HEK293 (cell line): Measurements from ENCODE around the gene SLC9C1.

Source experiments
- CTCF ChIA-PET: fragments of 350-600 bp; formaldehyde crosslinking; extraction: SDS; loops from one replicate; lab custom pipeline; 2021; ENCODE audit warnings: antibody characterized with exemption; lab: Yijun Ruan, JAX
- POLR2A ChIA-PET: fragments of 300-600 bp; formaldehyde crosslinking; extraction: SDS; loops from one replicate; lab custom pipeline; 2020; ENCODE audit warnings: antibody characterized with exemption, inconsistent platforms; lab: Yijun Ruan, JAX
- H3K27ac ChIP-seq: fragments of 200-500 bp; sonication (Bioruptor generic); 2 replicates; pipeline ENCODE4 v1.5.1; 2014; ENCODE audit warnings: low read depth, low read length, control low read depth, inconsistent platforms; ENCODE audit errors: extremely low read depth
- H3K36me3 ChIP-seq, 2 experiments: fragments of 200-500 bp in 1 of 2; sonication (Bioruptor generic) in 1 of 2; 1 replicate in 1 of 2; 2 replicates in 1 of 2; pipeline ENCODE4 v1.5.1; 2014 to 2017; ENCODE audit warnings: inconsistent platforms in 2 of 2, low read length in 2 of 2; ENCODE audit not compliant: control insufficient read depth in 2 of 2, insufficient read depth in 1 of 2
- H3K4me1 ChIP-seq: fragments of 200-500 bp; sonication (Bioruptor generic); 2 replicates; pipeline ENCODE4 v1.5.1; 2014; ENCODE audit warnings: mild to moderate bottlenecking, low read length, inconsistent platforms; ENCODE audit not compliant: control insufficient read depth, insufficient read depth
- H3K4me3 ChIP-seq: 2 replicates; pipeline ENCODE4 v1.5.1; 2011; ENCODE audit warnings: low read depth, mild to moderate bottlenecking, control low read depth, low read length, moderate library complexity
- H3K9me3 ChIP-seq: fragments of 200-500 bp; sonication (Bioruptor generic); 2 replicates; pipeline ENCODE4 v1.5.1; 2014; ENCODE audit warnings: low read depth, low read length, inconsistent platforms; ENCODE audit not compliant: control insufficient read depth, insufficient read depth
- ELK4 ChIP-seq: IDR thresholded peaks from 2 replicates; pipeline ENCODE4 v1.6.1; 2011; ENCODE audit warnings: mild to moderate bottlenecking, low read depth, low read length, borderline replicate concordance
- KLF1 ChIP-seq: fragments of 450-650 bp; formaldehyde crosslinking; IDR thresholded peaks from 2 replicates; pipeline ENCODE4 v1.5.1; 2016; ENCODE audit warnings: missing biosample characterization, missing genetic modification characterization
- KLF10 ChIP-seq: fragments of 450-650 bp; IDR thresholded peaks from 2 replicates; pipeline ENCODE4 v1.5.1; 2018; ENCODE audit warnings: missing biosample characterization, mild to moderate bottlenecking, missing genetic modification characterization
- MZF1 ChIP-seq: fragments of 450-650 bp; formaldehyde crosslinking; IDR thresholded peaks from 2 replicates; pipeline ENCODE4 v1.5.1; 2017; ENCODE audit warnings: missing biosample characterization, missing genetic modification characterization, borderline replicate concordance
- PBX3 ChIP-seq: sonication (generic); formaldehyde crosslinking; IDR thresholded peaks from 2 replicates; pipeline ENCODE4 v1.8.1; 2022; ENCODE audit warnings: mild to moderate bottlenecking, moderate library complexity, missing genetic modification reagents
- ZFP41 ChIP-seq: fragments of 450-650 bp; formaldehyde crosslinking; IDR thresholded peaks from 2 replicates; pipeline ENCODE4 v1.5.1; 2016; ENCODE audit warnings: missing biosample characterization, missing genetic modification characterization, borderline replicate concordance
- ZNF114 ChIP-seq: fragments of 450-650 bp; formaldehyde crosslinking; IDR thresholded peaks from 2 replicates; pipeline ENCODE4 v1.5.0; 2017; ENCODE audit warnings: missing biosample characterization, missing genetic modification characterization
- ZNF221 ChIP-seq: fragments of 450-650 bp; formaldehyde crosslinking; IDR thresholded peaks from 2 replicates; pipeline ENCODE4 v1.5.1; 2017; ENCODE audit warnings: missing biosample characterization, missing genetic modification characterization, borderline replicate concordance
- ZNF248 ChIP-seq: fragments of 450-650 bp; formaldehyde crosslinking; IDR thresholded peaks from 2 replicates; pipeline ENCODE4 v1.5.1; 2017; ENCODE audit warnings: missing biosample characterization, missing genetic modification characterization
- ZNF350 ChIP-seq: fragments of 450-650 bp; formaldehyde crosslinking; IDR thresholded peaks from 2 replicates; pipeline ENCODE4 v1.5.0; 2017; ENCODE audit warnings: missing biosample characterization, mild to moderate bottlenecking, missing genetic modification characterization
- ZNF354C ChIP-seq: fragments of 450-650 bp; formaldehyde crosslinking; IDR thresholded peaks from 2 replicates; pipeline ENCODE4 v1.5.1; 2016; ENCODE audit warnings: missing biosample characterization, missing genetic modification characterization, low read depth, borderline replicate concordance
- ZNF449 ChIP-seq: fragments of 450-650 bp; formaldehyde crosslinking; IDR thresholded peaks from 2 replicates; pipeline ENCODE4 v1.5.1; 2017; ENCODE audit warnings: missing biosample characterization, mild to moderate bottlenecking, missing genetic modification characterization, moderate library complexity
- ZNF549 ChIP-seq: fragments of 450-650 bp; IDR thresholded peaks from 2 replicates; pipeline ENCODE4 v1.5.1; 2018; ENCODE audit warnings: missing biosample characterization, missing genetic modification characterization, mild to moderate bottlenecking, inconsistent platforms, moderate library complexity
- ZNF585B ChIP-seq: fragments of 450-650 bp; formaldehyde crosslinking; IDR thresholded peaks from 2 replicates; pipeline ENCODE4 v1.5.1; 2016; ENCODE audit warnings: missing biosample characterization, missing genetic modification characterization
- ZNF658 ChIP-seq: fragments of 450-650 bp; formaldehyde crosslinking; IDR thresholded peaks from 2 replicates; pipeline ENCODE4; 2016; ENCODE audit warnings: missing biosample characterization, missing genetic modification characterization
- ZNF670 ChIP-seq: fragments of 450-650 bp; formaldehyde crosslinking; IDR thresholded peaks from 2 replicates; pipeline ENCODE4 v1.5.1; 2016; ENCODE audit warnings: missing biosample characterization, missing genetic modification characterization, low read depth
- ZNF777 ChIP-seq: fragments of 450-650 bp; formaldehyde crosslinking; IDR thresholded peaks from 2 replicates; pipeline ENCODE4 v1.5.1; 2017; ENCODE audit warnings: missing biosample characterization, missing genetic modification characterization, borderline replicate concordance
- ZNF791 ChIP-seq: fragments of 450-650 bp; formaldehyde crosslinking; IDR thresholded peaks from 2 replicates; pipeline ENCODE4 v1.5.1; 2016; ENCODE audit warnings: missing biosample characterization, missing genetic modification characterization
- ZNF843 ChIP-seq: fragments of 450-650 bp; formaldehyde crosslinking; IDR thresholded peaks from 2 replicates; pipeline ENCODE4 v1.5.1; 2016; ENCODE audit warnings: missing biosample characterization, missing genetic modification characterization
- ZSCAN4 ChIP-seq: fragments of 450-650 bp; formaldehyde crosslinking; IDR thresholded peaks from 2 replicates; pipeline ENCODE4 v1.5.1; 2017; ENCODE audit warnings: missing biosample characterization, missing genetic modification characterization
- TF ChIP-seq, protein P1 (sequence below): fragments of 450-650 bp; formaldehyde crosslinking; IDR thresholded peaks from 2 replicates; pipeline ENCODE4 v1.5.1; 2016; ENCODE audit warnings: missing biosample characterization, missing genetic modification characterization

SLC9C1 gene

GRCh38 chr3:112315791-112316190 lies 21.8 kb upstream of the SLC9C1 start (continued):
- TF ChIP-seq ZNF114 (tag by site-specific recombination) (no peak), ZNF791 (tag by site-specific recombination) (no peak), ZSCAN4 (tag by site-specific recombination) (no peak)
- TF ChIP-seq, protein P1, sequence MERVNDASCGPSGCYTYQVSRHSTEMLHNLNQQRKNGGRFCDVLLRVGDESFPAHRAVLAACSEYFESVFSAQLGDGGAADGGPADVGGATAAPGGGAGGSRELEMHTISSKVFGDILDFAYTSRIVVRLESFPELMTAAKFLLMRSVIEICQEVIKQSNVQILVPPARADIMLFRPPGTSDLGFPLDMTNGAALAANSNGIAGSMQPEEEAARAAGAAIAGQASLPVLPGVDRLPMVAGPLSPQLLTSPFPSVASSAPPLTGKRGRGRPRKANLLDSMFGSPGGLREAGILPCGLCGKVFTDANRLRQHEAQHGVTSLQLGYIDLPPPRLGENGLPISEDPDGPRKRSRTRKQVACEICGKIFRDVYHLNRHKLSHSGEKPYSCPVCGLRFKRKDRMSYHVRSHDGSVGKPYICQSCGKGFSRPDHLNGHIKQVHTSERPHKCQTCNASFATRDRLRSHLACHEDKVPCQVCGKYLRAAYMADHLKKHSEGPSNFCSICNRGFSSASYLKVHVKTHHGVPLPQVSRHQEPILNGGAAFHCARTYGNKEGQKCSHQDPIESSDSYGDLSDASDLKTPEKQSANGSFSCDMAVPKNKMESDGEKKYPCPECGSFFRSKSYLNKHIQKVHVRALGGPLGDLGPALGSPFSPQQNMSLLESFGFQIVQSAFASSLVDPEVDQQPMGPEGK (tag by site-specific recombination) = no peak

DNA sequence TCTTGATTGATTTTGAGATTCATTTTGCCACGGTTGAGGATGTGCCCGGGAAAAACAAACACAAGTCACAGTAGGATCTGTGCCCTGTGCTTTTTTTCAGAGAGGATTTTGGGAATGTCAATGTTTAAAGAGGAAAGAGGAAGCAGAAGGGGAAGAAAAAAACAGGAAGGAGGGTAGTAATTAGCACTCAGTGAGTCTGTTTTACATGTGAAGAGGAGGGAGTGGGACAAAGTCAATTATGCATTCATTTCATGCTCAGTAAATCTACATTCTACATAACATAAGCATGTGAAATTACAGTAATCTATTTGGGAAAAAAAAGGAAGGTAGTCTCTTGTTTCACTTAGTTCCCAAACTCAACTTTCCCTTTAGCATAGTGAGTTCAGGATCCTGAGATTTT lies 20.6 kb upstream of the SLC9C1 start:
- ChIA-PET POLR2A (interaction anchor here (1.6 kb wide), 1 partner anchor 8 kb away, joined by 4 read pairs; no protein-coding TSS in a partner anchor), CTCF (interaction anchor here (0.7 to 1.5 kb wide), 2 partner anchors 21 to 150 kb away, joined by 6 read pairs; no protein-coding TSS in a partner anchor)
- H3K4me3 ChIP-seq = no peak overlapping the region
- H3K36me3 ChIP-seq = no peaks in the 10 kb centered on the region
- no peaks in the 10 kb centered on the region for H3K4me1 ChIP-seq
- no peaks in the 10 kb centered on the region for H3K9me3 ChIP-seq
- no peak for TF ChIP-seq ZNF585B (tag by site-specific recombination)
- no peak for TF ChIP-seq ZNF221 (tag by site-specific recombination)
- no peak for TF ChIP-seq ZNF449 (tag by site-specific recombination)
- TF ChIP-seq ZNF670 (tag by site-specific recombination) = no peak
- TF ChIP-seq ZNF777 = no peak
- TF ChIP-seq PBX3 (CRISPR knock-in tag) = no peak
- no peak for TF ChIP-seq ELK4
- TF ChIP-seq ZNF549 (tag by site-specific recombination) = no peak
- TF ChIP-seq ZNF658 (tag by site-specific recombination) = no peak
- H3K27ac ChIP-seq = no peak overlapping the region

DNA sequence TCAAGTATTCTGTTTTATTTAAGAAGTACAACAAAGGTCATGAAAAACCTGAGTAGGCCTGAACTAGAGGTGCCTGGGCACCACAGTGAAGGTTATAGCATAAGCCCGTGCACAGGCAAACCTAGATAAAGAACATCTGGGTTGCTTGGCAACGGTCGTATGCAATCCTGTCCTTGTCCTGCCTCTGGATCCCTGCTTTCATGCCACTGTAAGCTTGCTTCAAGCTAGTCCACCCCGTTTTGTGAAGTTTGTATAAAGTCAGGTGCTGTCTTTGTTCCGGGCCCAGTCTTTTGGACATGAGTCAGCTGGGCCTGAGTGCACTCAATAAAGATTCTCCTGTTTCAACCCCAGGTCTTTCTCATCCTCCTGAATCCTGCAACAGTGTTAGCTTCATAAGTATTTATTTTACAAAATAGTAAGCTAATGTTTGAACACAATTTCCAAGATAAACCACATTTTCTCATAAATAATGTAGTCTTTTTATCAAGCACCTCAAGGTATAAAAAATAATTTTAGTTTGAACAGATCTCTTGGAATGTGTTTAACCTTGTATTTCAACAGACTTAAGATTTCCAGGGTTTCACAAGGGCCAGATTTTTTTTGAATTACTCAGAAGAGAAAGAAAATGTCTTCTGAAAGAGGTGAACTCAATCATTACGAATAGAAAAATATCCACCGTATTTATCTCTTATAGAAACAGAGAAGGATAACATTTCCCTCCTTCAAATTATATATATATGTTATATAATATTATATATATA lies 14.3 kb upstream of the SLC9C1 start:
- ChIA-PET POLR2A (no interaction called here), CTCF (interaction anchor here (0.7 to 2.2 kb wide), 2 partner anchors 15 to 20 kb away, joined by 3 to 11 read pairs; partner anchors contain the start of gene SLC9C1)
- Histone ChIP-seq H3K27ac (no peak overlapping the region), H3K36me3 (no peaks in the 10 kb centered on the region), H3K9me3 (no peaks in the 10 kb centered on the region), H3K4me1 (no peaks in the 10 kb centered on the region), H3K4me3 (no peak overlapping the region)
- TF ChIP-seq ZNF350 (tag by site-specific recombination) (no peak), ZFP41 (tag by site-specific recombination) (no peak), ZNF354C (tag by site-specific recombination) (no peak), KLF10 (tag by site-specific recombination) (no peak), MZF1 (no peak), ZNF791 (tag by site-specific recombination) (no peak), KLF1 (tag by site-specific recombination) (no peak), ZNF248 (tag by site-specific recombination) (no peak), ZNF843 (tag by site-specific recombination) (no peak)
